A549 (cell line): ENCODE results near the gene FGD5.

Experiments used
- BHLHE40 ChIP-seq: IDR thresholded peaks from 2 replicates; pipeline ENCODE4 v1.6.1; 2012; ENCODE audit warnings: low read depth, low read length, inconsistent platforms
- EP300 ChIP-seq, 2 experiments: fragments of >200 bp; sonication (Bioruptor Twin); formaldehyde crosslinking; IDR thresholded peaks; 2 replicates in 1 of 2; 3 replicates in 1 of 2; pipeline ENCODE4 v1.6.1; 2016 to 2017
- ESRRA ChIP-seq: fragments of 150-350 bp; IDR thresholded peaks from 2 replicates; pipeline ENCODE4 v1.6.1; 2014; ENCODE audit warnings: mild to moderate bottlenecking, low read length, borderline replicate concordance
- HOXB13 ChIP-seq: fragments of 250-450 bp; sonication (Bioruptor Pico); IDR thresholded peaks from 2 replicates; pipeline ENCODE4 v1.5.0; 2020; ENCODE audit warnings: low read depth, mild to moderate bottlenecking, moderate library complexity
- JUN ChIP-seq, 2 experiments: fragments of >200 bp; sonication (Bioruptor Twin); formaldehyde crosslinking; IDR thresholded peaks; 2 replicates in 1 of 2; 3 replicates in 1 of 2; pipeline ENCODE4 v1.6.1; 2016 to 2017
- POLR2A ChIP-seq: IDR thresholded peaks from 2 replicates; pipeline ENCODE4 v1.6.1; 2012; ENCODE audit warnings: mild to moderate bottlenecking, low read length
- TF ChIP-seq, protein P1 (sequence below): fragments of >200 bp; sonication (Bioruptor Twin); formaldehyde crosslinking; IDR thresholded peaks from 3 replicates; pipeline ENCODE4 v1.5.1; 2016
- TF ChIP-seq, protein P2 (sequence below): fragments of 250-450 bp; sonication (Bioruptor Pico); IDR thresholded peaks from 2 replicates; pipeline ENCODE4 v1.5.0; 2021; ENCODE audit warnings: mild to moderate bottlenecking, moderate library complexity, borderline replicate concordance
- TF ChIP-seq, protein P3 (sequence below): fragments of 150-350 bp; IDR thresholded peaks from 2 replicates; pipeline ENCODE4 v1.6.1; 2014; ENCODE audit warnings: low read depth, mild to moderate bottlenecking, low read length

DNA sequence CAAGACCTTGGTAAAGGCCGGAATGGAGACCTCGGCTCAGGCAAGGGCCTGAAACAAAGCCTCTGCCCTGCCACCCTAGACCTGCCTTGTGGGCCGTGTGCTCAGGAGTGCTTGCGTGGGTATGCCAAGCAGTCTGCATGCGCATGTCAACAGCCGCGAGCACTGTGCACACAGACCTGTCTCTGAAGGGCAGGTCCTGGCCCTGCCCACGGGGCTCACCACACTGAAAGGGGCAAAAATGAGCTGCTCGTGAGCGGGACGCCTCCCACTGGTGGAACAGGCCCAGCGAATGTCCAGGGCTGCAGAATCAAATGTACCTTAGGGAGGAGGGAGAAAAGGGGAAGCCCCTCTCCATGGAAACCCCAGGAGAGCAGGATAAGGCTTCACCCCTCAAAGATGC is 44.3 kb upstream of the FGD5 start:
- TF ChIP-seq HOXB13, result no peak
- no peak for TF ChIP-seq POLR2A
- no peak for TF ChIP-seq ESRRA
- TF ChIP-seq, protein P1, sequence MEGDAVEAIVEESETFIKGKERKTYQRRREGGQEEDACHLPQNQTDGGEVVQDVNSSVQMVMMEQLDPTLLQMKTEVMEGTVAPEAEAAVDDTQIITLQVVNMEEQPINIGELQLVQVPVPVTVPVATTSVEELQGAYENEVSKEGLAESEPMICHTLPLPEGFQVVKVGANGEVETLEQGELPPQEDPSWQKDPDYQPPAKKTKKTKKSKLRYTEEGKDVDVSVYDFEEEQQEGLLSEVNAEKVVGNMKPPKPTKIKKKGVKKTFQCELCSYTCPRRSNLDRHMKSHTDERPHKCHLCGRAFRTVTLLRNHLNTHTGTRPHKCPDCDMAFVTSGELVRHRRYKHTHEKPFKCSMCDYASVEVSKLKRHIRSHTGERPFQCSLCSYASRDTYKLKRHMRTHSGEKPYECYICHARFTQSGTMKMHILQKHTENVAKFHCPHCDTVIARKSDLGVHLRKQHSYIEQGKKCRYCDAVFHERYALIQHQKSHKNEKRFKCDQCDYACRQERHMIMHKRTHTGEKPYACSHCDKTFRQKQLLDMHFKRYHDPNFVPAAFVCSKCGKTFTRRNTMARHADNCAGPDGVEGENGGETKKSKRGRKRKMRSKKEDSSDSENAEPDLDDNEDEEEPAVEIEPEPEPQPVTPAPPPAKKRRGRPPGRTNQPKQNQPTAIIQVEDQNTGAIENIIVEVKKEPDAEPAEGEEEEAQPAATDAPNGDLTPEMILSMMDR, result no peak
- no peak for TF ChIP-seq EP300 (IDR thresholded peaks at IDR 0.05)
- TF ChIP-seq, protein P2, sequence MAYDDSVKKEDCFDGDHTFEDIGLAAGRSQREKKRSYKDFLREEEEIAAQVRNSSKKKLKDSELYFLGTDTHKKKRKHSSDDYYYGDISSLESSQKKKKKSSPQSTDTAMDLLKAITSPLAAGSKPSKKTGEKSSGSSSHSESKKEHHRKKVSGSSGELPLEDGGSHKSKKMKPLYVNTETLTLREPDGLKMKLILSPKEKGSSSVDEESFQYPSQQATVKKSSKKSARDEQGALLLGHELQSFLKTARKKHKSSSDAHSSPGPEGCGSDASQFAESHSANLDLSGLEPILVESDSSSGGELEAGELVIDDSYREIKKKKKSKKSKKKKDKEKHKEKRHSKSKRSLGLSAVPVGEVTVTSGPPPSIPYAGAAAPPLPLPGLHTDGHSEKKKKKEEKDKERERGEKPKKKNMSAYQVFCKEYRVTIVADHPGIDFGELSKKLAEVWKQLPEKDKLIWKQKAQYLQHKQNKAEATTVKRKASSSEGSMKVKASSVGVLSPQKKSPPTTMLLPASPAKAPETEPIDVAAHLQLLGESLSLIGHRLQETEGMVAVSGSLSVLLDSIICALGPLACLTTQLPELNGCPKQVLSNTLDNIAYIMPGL (CRISPR knock-in tag), result no peak
- TF ChIP-seq, protein P3, sequence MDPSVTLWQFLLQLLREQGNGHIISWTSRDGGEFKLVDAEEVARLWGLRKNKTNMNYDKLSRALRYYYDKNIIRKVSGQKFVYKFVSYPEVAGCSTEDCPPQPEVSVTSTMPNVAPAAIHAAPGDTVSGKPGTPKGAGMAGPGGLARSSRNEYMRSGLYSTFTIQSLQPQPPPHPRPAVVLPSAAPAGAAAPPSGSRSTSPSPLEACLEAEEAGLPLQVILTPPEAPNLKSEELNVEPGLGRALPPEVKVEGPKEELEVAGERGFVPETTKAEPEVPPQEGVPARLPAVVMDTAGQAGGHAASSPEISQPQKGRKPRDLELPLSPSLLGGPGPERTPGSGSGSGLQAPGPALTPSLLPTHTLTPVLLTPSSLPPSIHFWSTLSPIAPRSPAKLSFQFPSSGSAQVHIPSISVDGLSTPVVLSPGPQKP, result no peak
- no peak for TF ChIP-seq BHLHE40
- no peak for TF ChIP-seq JUN (IDR thresholded peaks at IDR 0.05)
